Neural progenitor cell (in vitro differentiated cells): ENCODE results near the gene HDDC2.

Source experiments
- EZH2 ChIP-seq: fragments of 200-600 bp; sonication (generic); IDR thresholded peaks from 2 replicates; pipeline ENCODE4 v1.6.1; 2017; ENCODE audit warnings: antibody characterized with exemption, mild to moderate bottlenecking, moderate library complexity
- TF ChIP-seq, protein P1 (sequence below): fragments of 200-600 bp; sonication (generic); IDR thresholded peaks from 2 replicates; pipeline ENCODE4 v1.5.1; 2017; ENCODE audit warnings: antibody characterized with exemption, mild to moderate bottlenecking

GRCh38 chr6:125340175-125340835 is 38.5 kb upstream of the HDDC2 start:
- no peak for TF ChIP-seq EZH2
- TF ChIP-seq, protein P1, sequence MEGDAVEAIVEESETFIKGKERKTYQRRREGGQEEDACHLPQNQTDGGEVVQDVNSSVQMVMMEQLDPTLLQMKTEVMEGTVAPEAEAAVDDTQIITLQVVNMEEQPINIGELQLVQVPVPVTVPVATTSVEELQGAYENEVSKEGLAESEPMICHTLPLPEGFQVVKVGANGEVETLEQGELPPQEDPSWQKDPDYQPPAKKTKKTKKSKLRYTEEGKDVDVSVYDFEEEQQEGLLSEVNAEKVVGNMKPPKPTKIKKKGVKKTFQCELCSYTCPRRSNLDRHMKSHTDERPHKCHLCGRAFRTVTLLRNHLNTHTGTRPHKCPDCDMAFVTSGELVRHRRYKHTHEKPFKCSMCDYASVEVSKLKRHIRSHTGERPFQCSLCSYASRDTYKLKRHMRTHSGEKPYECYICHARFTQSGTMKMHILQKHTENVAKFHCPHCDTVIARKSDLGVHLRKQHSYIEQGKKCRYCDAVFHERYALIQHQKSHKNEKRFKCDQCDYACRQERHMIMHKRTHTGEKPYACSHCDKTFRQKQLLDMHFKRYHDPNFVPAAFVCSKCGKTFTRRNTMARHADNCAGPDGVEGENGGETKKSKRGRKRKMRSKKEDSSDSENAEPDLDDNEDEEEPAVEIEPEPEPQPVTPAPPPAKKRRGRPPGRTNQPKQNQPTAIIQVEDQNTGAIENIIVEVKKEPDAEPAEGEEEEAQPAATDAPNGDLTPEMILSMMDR: no peak
